CD4-positive, alpha-beta T cell treated with Interleukin-17A for 4 hours (primary cell): ENCODE data around the gene CD8B2.
"Not testable (repeated sequence)": the region's sequence is repeated elsewhere in the genome, so short reads cannot be mapped to it uniquely, and the experiment has no call there.

Experiments used
- DNase-seq: peaks from one replicate; pipeline ENCODE4 v3.0.0-alpha.2; 2020; ENCODE audit warnings: mixed read lengths

CD8B2 gene

DNA sequence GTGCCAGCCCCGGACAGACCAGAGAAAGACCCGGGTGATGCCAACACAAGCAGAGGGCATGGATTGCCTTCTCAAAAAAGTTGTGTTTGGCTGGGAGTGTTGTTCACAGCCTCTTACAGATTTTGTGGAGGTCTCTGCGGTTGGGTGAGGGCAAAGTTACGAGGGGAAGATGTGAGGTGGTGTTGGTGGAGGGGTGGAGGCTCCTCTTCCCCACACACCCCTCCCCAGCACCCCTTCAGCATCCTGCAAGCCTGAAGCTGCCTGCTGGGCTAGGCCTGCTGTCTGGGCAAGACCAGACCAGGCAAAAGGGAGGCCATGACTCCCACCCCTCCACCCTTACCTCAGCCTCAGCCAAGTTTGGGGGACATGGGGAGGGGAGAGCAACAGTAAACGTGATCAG, 26.2 kb downstream of the CD8B2 start:
- DNase-seq = not testable (repeated sequence)

GRCh38 chr2:106514827-106515226, 27.7 kb downstream of the CD8B2 start:
- not testable (repeated sequence) for DNase-seq

DNA sequence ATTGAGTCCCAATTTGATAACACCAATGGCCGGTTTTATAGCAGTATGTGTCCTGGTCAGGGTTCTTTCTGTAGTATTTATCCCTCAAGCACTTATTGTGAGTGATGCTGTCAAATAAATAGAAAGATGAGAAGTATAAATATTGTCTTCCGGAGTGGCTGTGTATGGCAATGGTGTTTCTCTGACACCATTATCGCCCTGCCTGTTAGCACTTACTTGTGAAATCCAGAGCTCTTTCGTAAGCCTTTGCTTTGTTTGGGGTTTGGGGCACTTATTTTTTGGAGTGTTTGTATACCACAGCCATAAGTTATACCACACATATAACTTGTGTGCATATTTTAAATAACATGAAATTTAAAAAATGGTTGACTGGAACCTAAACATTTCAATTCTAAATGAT, 29.3 kb downstream of the CD8B2 start:
- DNase-seq = no peak

DNA sequence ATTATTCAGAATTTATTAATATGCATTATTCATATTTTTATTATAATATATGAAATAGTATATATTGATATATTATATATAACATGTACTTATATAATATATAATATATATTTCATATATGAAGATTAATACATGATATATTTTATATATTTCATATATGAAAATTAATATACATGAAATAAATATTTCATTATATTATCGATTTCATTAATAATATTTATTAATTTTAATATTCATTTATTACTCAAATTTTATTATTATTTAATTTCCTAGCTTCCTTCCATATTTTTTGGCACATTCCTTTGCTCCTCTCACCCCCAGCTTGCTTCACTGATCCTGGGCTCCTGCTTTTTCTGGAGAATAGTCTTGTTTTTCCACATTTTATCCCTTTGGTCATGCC, 29.7 kb downstream of the CD8B2 start:
- no peak for DNase-seq

DNA sequence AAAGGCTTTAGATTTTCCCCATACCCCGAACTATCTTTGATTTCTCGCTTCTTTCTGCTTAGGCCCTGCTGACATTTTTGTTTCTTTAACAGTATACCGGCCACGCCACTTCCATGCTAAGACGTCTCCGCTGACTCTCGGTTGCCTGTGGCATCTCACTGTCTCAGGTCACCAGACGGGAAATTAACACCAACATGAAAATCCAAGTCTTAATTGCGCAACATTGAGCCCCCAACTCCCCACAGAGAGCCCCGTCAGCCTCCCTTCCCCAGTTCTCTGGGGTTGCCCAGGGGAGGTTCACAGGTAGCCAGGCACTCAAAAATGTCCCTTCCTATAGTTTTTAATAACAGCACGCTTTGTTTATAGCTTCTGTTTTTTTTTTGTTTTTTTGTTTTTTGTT, 30.2 kb downstream of the CD8B2 start:
- no peak for DNase-seq

GRCh38 chr2:106519767-106520166, 32.6 kb downstream of the CD8B2 start:
- no peak for DNase-seq

DNA sequence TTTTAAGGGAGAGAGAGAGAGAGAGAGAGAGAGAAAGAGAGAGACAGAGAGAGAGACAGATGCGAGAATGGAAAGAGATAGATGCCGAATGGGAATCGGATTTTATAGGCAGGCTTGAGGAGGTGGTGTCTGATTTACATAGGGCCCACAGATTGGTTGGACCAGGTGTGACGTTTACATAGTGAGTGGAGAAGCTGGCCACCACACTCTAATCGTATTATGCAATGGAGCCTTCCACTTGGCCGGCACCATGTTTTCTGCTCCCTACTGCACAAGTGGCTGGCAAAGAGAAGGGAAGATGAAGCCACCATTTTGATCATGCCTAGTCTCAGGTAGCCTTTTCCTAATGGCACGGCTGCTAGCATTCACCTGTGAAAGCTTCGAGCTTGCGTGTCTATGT, 33.9 kb downstream of the CD8B2 start:
- DNase-seq = no peak

DNA sequence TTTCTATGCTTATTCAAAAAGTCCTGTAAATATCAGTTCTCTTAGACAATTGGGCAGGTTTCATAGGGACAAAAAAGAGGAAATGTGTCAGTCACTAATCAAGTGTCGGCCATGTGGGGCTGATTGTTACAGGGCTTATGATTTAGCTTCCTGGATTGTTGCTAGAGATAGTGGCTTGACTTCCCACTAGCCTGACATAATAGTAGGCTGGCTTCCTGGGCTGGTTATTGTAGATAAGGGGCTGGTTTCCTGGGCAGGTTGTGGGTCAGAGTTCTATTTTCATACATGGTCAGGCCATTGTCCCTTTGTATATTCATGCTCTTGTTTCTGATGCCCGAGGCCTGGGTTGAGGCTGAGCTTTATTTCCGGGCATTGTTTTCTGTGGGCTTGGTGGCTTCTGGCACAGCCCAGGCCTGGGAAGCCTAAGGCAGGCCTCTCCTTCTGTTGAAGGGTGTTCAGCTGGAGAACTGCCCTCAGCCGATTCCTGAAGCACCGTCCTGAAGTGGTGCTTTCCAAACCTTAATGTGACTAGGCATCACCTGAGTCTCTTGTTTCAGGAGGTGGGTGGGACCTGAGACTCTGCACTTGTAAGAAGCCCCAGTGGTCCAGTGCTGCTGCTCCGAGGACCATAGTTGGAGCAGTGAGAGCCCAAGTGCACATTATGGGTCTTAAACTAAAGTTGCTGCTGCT, 37.0 kb downstream of the CD8B2 start:
- no peak for DNase-seq

DNA sequence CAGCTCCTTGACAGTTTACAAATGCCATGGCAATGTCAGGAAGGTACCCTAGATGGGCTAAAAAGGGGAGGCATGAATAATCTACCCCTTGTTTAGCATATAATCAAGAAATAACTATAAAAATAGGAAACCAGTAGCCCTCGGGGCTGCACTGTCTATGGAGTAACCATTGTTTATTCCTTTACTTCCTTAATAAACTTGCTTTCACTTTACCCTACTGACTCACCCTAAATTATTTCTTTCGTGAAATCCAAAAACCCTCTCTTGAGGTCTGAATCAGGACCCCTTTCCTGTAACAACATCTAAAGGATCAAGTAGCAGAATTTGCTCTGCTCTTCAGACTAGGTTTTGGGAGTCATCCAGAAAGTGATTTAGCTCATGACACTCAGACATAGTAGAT, 43.7 kb downstream of the CD8B2 start:
- DNase-seq = no peak

DNA sequence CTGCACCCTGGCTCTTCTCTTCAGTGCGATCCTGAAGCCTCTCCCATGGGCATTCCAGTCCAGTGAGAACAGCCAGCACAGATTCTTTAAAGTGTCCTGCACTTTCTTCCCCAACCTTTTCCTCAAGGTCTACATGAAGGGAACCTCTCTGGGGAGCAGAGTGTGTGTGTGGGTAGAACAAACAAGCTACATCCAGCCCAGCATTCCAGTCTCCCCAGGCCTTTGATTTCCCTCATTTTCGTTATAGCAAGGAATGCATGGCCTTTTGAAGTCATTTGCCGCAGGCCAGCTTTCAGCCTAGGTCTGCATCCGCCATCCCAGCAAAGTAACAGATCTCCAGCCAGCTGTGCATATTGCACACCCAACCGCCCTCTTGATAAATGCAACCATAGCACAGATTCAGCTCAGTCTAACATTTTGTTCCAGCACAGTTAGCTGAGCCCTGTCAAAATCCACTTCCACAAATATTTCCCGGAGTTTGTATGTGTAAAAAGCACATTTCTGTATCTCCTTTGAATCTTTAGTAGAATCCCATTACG, 44.6 kb downstream of the CD8B2 start:
- DNase-seq = no peak

- no peak for DNase-seq
Observed at GRCh38 chr2:106532236-106532635, 45.1 kb downstream of the CD8B2 start.

- DNase-seq = no peak
Observed at GRCh38 chr2:106534471-106534870, 47.3 kb downstream of the CD8B2 start.

- DNase-seq = no peak
Observed at GRCh38 chr2:106536490-106536889, 49.3 kb downstream of the CD8B2 start.

DNA sequence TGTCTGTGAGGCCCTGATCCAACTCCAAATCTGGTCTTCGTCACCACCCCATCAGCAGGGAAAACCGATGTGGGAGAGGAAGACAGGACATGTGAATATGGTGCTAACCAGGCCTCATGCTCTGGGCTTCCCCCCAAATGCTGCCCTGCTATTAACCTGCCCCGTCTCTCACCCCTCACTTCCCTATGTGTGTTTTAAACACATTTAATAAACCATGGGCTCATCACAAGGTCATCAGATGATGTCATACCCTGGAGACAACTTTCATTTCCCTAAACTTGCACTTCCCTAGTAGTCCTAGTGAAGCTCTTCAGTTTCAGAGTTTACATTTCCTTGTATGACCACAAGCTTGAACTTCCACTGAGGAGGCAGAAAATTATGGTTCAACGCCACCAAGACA, 49.9 kb downstream of the CD8B2 start:
- DNase-seq = no peak

DNA sequence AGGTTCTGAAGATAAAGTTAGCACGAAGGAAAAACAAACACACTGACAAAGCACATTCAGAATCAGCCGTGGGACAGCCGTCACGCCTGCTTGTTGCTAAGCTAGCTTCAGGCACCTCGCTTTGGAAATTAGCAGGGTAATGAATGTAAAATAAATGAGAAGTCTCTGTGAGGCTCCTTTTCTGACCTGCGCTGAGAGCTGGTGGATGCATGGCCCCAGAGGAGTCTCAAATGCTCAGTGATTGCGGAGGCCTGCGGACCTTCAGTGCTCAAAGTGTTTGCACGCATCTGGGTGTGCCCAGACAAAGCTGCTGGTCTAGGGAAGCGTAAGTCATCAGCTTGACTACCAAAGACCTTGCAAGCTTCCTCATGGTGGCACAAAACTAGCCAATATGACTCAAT, 50.6 kb downstream of the CD8B2 start:
- no peak for DNase-seq

- DNase-seq = no peak
Observed at GRCh38 chr2:106540886-106541285, 53.7 kb downstream of the CD8B2 start.

- no peak for DNase-seq
Observed at GRCh38 chr2:106541333-106541732, 54.2 kb downstream of the CD8B2 start.

DNA sequence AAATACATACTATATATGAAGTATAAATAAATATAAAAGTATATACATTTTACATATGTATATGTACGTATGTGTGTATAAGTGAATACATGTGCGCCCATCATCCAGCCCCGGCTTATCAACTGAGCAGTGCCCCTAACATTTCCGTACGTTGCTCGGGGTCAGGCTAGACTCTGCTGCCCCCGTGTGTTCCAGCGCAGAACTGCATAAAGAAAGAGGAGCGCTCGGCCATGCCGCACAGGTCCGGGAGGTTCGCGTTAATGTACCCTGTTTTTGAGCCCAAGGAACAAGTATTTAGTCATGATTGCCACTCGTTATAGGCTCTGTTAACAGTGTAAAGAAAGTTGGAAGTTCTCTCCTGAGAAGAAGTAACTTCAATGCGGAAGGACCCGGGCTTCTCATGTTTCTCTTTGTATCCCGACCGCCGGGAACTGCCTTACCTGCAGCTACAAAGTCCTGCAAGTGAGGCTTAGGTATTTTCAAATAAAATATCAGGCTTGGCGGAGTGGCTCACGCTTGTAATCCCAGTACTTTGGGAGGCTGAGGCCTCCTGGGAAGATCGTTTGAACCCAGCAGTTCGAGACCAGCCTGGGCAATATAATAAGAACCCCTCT, 55.7 kb downstream of the CD8B2 start:
- DNase-seq = peak; percentile 75

GRCh38 chr2:106545007-106545406, 57.8 kb downstream of the CD8B2 start:
- DNase-seq = no peak

- no peak for DNase-seq
Observed at GRCh38 chr2:106546391-106546990, 59.3 kb downstream of the CD8B2 start.

GRCh38 chr2:106547164-106547903, 60.2 kb downstream of the CD8B2 start:
- DNase-seq = no peak

- DNase-seq = no peak
Observed at GRCh38 chr2:106551417-106552130, 64.4 kb downstream of the CD8B2 start.

- DNase-seq = no peak
Observed at GRCh38 chr2:106552921-106553320, 65.8 kb downstream of the CD8B2 start.
